MM.1S (cell line): ENCODE results near the gene ST8SIA5.

Source experiments
- EZH2 ChIP-seq: fragments of 300-600 bp; sonication (generic); optimal IDR thresholded peaks from 2 replicates; pipeline ENCODE3; 2017; ENCODE audit warnings: low read depth, mild to moderate bottlenecking, antibody characterized with exemption, low read length, mixed read lengths
- EZH2phosphoT487 ChIP-seq: fragments of 300-600 bp; sonication (generic); IDR thresholded peaks from 2 replicates; pipeline ENCODE4 v1.6.1; 2018; ENCODE audit warnings: antibody characterized with exemption, low read length
- TF ChIP-seq, protein P1 (sequence below): fragments of 300-600 bp; sonication (generic); IDR thresholded peaks from 2 replicates; pipeline ENCODE4 v1.5.1; 2016; ENCODE audit warnings: antibody characterized with exemption, low read length, mixed read lengths

DNA sequence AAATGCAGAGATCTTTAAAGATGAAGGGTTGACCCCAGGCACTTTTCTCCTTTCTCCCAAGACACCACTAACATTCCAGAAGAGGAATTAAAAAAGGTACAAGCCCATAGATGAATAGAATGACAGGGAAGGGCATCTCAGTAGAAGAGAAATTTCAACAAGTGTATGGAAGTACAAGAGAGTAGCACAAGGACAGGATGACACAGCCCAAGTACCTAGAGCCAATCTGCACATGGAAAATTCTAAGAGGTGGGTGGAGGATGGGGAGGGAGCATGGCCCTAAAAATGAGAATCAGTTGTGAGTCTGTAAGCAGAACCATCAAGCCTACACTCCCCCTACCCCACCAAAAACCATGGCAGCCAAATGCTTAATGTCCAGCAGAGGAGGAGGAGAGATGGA is 60.2 kb downstream of the ST8SIA5 start:
- TF ChIP-seq, protein P1, sequence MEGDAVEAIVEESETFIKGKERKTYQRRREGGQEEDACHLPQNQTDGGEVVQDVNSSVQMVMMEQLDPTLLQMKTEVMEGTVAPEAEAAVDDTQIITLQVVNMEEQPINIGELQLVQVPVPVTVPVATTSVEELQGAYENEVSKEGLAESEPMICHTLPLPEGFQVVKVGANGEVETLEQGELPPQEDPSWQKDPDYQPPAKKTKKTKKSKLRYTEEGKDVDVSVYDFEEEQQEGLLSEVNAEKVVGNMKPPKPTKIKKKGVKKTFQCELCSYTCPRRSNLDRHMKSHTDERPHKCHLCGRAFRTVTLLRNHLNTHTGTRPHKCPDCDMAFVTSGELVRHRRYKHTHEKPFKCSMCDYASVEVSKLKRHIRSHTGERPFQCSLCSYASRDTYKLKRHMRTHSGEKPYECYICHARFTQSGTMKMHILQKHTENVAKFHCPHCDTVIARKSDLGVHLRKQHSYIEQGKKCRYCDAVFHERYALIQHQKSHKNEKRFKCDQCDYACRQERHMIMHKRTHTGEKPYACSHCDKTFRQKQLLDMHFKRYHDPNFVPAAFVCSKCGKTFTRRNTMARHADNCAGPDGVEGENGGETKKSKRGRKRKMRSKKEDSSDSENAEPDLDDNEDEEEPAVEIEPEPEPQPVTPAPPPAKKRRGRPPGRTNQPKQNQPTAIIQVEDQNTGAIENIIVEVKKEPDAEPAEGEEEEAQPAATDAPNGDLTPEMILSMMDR: no peak
- TF ChIP-seq EZH2: no peak
- TF ChIP-seq EZH2phosphoT487: no peak
